Uterus (tissue), 2 donors: ENCODE measurements around the gene NQO2.

Source experiments
- POLR2A ChIP-seq, 2 donors: fragments of 450-650 bp; IDR thresholded peaks; one replicate each; pipeline ENCODE4 v1.6.1; 2016; ENCODE audit warnings: antibody characterized with exemption in 2 of 2, mild to moderate bottlenecking in 1 of 2, moderate library complexity in 1 of 2
- TF ChIP-seq, protein P1 (sequence below), 4 experiments: fragments of 200-600 bp in 2 of 4; fragments of 450-650 bp in 2 of 4; sonication (generic) in 2 of 4; IDR thresholded peaks; one replicate each; pipeline ENCODE4 v1.5.1; 2016 to 2019; ENCODE audit warnings: antibody characterized with exemption in 4 of 4, mild to moderate bottlenecking in 2 of 4, moderate library complexity in 1 of 4

DNA sequence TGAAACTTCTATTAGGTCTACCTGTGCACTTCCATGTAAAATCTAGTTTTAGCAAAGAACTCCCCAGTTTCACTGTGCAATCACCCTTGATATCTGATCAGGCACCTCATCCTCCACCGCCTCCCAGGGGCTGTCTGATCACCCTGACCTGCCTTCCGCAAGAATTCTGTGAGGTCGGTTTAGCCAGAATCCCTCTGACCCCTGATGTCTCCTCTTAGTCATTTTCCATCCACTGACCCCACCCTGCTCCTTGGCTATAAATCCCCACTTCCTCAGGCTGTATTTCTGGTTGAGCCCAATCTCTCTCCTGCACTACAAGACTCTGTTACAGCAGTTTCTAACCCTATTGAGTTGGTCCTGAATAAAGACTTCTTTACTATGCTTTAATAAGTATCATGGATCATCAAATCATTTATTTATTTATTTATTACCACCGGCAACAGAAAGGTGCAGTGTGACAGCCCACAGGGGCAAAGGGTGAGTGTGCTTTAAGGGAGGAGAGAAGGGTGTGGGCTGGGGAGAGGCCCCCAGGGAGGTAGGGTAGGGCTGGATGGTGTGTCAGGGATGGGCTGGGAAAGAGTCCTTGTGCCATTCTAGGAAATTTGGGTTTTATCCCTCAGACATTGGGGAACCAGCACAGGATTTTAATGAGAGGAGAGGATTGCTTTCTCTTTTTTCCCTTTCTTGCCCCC lies 17.1 kb upstream of the NQO2 start:
- TF ChIP-seq, protein P1, sequence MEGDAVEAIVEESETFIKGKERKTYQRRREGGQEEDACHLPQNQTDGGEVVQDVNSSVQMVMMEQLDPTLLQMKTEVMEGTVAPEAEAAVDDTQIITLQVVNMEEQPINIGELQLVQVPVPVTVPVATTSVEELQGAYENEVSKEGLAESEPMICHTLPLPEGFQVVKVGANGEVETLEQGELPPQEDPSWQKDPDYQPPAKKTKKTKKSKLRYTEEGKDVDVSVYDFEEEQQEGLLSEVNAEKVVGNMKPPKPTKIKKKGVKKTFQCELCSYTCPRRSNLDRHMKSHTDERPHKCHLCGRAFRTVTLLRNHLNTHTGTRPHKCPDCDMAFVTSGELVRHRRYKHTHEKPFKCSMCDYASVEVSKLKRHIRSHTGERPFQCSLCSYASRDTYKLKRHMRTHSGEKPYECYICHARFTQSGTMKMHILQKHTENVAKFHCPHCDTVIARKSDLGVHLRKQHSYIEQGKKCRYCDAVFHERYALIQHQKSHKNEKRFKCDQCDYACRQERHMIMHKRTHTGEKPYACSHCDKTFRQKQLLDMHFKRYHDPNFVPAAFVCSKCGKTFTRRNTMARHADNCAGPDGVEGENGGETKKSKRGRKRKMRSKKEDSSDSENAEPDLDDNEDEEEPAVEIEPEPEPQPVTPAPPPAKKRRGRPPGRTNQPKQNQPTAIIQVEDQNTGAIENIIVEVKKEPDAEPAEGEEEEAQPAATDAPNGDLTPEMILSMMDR (IDR thresholded peaks at IDR 0.05): no peak
- TF ChIP-seq POLR2A (IDR thresholded peaks at IDR 0.05): no peak
